SJSA1 (cell line): ENCODE measurements around the gene FMNL1. TPM values are rescaled to one million over a fixed set of nuclear protein-coding genes. Genes with fewer than 3 reads are reported as not detected.

Experiments used
- DNase-seq, 2 experiments: peaks; one replicate each; pipeline ENCODE4 v3.0.0-alpha.2; 2015 to 2020; ENCODE audit warnings: low spot score in 2 of 2, low read depth in 1 of 2
- H3K27ac ChIP-seq: fragments of 250-450 bp; sonication (Bioruptor Pico); 2 replicates; pipeline ENCODE4 v1.5.1; 2020; ENCODE audit warnings: mild to moderate bottlenecking, moderate library complexity
- H3K27me3 ChIP-seq: fragments of 250-450 bp; sonication (Bioruptor Pico); replicated peaks from 2 replicates; pipeline ENCODE4 v1.5.1; 2020; ENCODE audit warnings: mild to moderate bottlenecking, moderate library complexity
- H3K36me3 ChIP-seq: fragments of 250-450 bp; sonication (Bioruptor Pico); 2 replicates; pipeline ENCODE4 v1.5.1; 2020; ENCODE audit warnings: mild to moderate bottlenecking
- H3K4me1 ChIP-seq: fragments of 250-450 bp; sonication (Bioruptor Pico); replicated peaks from 2 replicates; pipeline ENCODE4 v1.6.1; 2021; ENCODE audit warnings: mild to moderate bottlenecking
- H3K4me3 ChIP-seq: fragments of 250-450 bp; sonication (Bioruptor Pico); 2 replicates; pipeline ENCODE4 v1.5.1; 2020; ENCODE audit warnings: mild to moderate bottlenecking
- H3K9me3 ChIP-seq: fragments of 250-450 bp; sonication (Bioruptor Pico); replicated peaks from 2 replicates; pipeline ENCODE4 v1.5.1; 2020; ENCODE audit warnings: mild to moderate bottlenecking
- total RNA-seq: library from RNA; depleted of rRNA; stranded (reverse); fragments of >200 nt; shearing (Covaris generic); gene quantifications from 2 replicates; pipeline ENCODE4 v1.2.3, GENCODE V29; 2014; rRNA removed

FMNL1 gene
- total RNA-seq, 1 experiment from 2014 or later: not detected

DNA sequence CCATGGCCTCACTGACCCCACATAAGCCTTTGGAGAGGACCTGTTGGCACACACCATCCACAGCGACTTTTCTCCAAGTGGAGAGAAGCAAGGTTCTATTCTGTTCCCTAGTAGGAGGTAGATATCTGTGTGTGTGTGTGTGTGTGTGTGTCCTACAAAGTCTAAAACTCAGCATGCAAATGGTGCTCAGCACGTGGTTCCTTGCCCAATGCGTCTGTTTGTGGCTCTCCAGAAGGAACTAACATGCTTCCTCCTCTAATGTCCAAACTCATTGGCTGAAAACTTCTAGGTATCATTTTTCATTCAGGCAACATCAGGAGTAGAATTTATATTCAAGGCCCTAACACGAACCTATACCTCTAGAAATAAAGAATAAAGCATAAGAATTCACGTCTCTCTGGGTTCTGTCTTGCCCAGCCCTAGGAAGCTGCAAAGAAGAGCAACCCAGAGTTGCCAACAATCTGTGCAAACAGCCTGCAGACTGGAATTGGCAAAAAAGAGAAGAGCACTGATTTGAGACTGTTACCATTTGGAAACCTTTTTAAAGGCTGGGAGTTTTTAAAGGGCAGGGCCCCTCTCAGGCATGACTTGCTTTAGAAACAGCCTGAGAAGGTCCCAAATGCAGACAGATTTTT, 69.6 kb downstream of the FMNL1 start:
- H3K4me1 ChIP-seq: peaks cover 38% of the 10 kb centered on the region
- no peak overlapping the region for H3K4me3 ChIP-seq
- H3K36me3 ChIP-seq: peaks cover 79% of the 10 kb centered on the region
- H3K27me3 ChIP-seq: no peaks in the 10 kb centered on the region
- H3K27ac ChIP-seq: no peak overlapping the region
- no peaks in the 10 kb centered on the region for H3K9me3 ChIP-seq
- no peak for DNase-seq

DNA sequence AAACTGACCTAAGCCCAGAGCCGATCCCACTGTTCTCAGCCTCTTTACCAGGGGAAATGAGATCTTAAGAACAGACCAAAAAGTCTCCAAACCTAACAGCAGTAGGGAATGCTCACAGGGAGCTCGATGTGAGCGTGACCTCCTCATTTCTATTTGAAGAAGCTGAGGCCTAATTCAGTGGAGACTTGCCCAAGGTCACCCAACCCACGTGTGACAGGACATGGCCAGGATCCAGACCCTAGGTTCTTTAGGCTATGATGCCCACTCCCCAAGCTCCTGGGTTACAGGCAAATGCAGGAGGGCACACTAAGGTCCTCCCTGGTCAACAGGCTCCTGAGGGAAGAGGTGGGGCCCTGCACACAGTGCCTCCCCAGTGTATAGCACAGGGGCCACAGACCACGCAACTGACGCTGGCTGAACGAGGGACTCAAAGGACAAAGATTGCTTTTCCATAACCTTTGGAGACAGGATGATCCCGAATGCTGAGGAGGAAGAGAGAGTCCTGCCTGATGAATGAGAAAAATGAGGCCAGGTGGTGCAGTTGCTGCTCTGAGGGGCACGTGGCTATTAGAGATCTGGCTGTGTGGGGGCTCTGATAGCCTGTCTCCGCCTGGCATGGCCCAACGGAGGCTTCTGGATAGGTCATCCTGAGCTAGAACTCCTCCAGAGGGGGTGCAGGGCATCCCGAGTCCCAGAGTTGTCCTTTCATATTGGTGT, 71.2 kb downstream of the FMNL1 start:
- no peaks in the 10 kb centered on the region for H3K9me3 ChIP-seq
- peaks cover 48% of the 10 kb centered on the region for H3K4me1 ChIP-seq
- peaks cover 71% of the 10 kb centered on the region for H3K36me3 ChIP-seq
- H3K4me3 ChIP-seq: no peak overlapping the region
- H3K27ac ChIP-seq: peak overlapping the region; percentile 42
- H3K27me3 ChIP-seq: no peaks in the 10 kb centered on the region
- no peak for DNase-seq

DNA sequence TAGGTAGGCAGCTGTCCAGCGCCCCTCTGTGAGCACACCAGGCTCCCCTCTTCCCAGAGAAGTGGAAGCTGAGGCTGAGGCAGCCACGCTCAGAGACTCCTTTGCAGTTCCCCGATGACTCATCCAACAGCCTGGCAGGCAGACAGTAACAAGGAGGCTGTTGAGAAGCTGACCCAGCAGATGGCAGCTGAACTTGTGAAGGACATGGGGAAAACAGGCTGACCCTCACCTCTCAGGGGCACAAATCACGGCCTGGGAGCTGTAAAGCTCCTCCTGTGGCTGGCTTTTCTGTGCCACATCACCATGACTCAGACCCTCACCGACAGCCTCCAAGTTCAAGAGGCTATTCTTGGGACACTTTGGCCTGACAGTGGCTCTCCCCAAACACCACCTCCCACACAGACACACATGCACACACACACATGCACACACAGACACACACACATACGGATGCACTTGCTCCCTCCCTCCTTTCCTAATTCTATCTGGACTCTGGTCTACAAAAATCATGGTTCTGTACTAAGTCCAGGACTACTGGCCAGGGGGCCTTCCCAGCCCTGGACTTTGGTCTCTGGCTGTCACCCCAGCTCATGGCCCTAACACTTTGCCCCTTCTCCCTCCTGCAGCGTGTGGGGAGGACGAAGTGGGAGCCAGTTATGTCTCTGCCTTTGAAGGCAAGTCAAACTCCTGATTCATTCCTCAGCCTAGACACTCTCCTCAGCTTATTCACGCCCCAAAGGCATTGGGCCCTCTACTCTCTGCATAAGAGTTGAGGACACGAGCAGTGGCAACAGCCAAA, 71.9 kb downstream of the FMNL1 start:
- H3K36me3 ChIP-seq: peaks cover 64% of the 10 kb centered on the region
- no peaks in the 10 kb centered on the region for H3K27me3 ChIP-seq
- no peaks in the 10 kb centered on the region for H3K9me3 ChIP-seq
- DNase-seq: peak; percentile 93 to 97
- no peak overlapping the region for H3K4me3 ChIP-seq
- peaks cover 48% of the 10 kb centered on the region for H3K4me1 ChIP-seq
- H3K27ac ChIP-seq: peak overlapping the region; percentile 46

DNA sequence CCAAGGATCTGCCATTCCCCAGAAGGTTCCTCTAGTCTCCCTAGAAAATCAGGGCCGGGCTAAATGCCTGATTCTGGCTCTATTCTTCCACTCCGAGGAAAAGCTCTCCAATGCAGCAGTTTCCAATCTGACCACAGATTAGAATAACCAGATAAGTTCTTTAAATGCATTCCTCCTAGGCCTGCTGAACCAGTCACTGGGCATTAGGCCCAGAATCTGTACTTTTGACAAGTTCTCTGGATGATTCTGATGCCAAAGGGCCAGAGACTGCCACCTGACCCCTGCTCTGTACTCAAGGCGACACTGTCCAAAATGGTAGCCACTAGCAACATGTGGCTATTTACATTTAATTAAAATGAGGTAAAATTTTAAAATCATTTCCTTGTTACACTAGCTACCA, 72.8 kb downstream of the FMNL1 start:
- H3K27ac ChIP-seq: peak overlapping the region; percentile 46; the same call in 1 of the 2 replicates
- peaks cover 48% of the 10 kb centered on the region for H3K4me1 ChIP-seq
- H3K36me3 ChIP-seq: peaks cover 55% of the 10 kb centered on the region
- H3K27me3 ChIP-seq: no peaks in the 10 kb centered on the region
- H3K4me3 ChIP-seq: no peak overlapping the region
- no peaks in the 10 kb centered on the region for H3K9me3 ChIP-seq
- no peak for DNase-seq

DNA sequence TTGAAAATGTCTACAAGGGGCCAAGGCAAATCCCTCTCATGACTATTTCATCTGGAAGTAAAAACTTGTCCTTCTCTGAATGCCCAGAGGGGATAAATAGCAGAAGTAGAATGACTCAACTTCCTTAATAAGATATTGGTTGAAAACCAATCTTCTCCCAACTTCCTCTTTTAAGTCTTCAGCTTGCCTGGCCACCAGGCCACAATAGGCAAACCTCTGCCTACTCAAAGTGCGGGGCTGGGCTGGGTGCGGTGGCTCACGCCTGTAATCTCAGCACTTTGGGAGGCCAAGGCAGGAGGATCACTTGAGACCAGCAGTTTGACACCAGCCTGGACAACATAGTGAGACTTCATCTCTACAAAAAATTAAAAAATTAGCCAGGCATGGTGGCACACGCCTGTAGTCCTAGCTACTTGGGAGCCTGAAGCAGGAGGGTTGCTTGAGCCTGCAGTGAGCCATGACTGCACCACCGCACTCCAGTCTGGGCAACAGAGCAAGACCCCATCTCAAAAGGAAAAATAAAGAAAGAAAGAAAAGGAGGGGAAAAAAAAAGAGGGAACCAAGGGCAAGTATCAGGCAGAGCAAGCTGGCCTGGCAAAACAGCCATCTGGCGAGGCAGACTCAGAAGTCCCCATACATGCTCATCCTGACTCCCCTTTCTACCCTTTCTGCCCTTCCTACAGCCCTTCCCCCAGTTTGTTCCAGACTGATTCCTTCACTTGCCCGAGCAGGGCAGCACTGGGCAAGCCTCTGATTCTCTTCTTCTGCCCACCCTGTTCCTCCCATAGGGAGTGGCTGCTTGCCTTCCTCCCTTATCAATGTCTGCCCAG, 74.5 kb downstream of the FMNL1 start:
- Histone ChIP-seq H3K36me3 (peaks cover 38% of the 10 kb centered on the region), H3K9me3 (no peaks in the 10 kb centered on the region), H3K27me3 (no peaks in the 10 kb centered on the region), H3K4me1 (peaks cover 52% of the 10 kb centered on the region), H3K4me3 (no peak overlapping the region), H3K27ac (no peak overlapping the region)
- DNase-seq: no peak

DNA sequence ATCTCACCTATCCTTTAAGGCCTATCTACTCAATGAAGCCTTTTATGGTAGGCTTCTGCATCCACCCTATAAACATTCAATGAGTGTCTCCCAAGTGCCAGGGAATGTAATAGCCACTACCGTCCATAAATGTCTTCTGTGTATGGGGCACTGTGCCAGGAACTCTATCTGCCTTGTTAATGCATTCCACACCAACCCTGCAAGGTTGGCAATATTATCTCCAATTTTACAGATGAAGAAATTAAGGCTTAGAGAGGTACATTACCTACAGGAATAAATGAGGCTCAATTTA, 75.1 kb downstream of the FMNL1 start:
- Histone ChIP-seq H3K27me3 (no peaks in the 10 kb centered on the region), H3K36me3 (peaks cover 32% of the 10 kb centered on the region), H3K4me1 (peaks cover 52% of the 10 kb centered on the region), H3K9me3 (no peaks in the 10 kb centered on the region), H3K27ac (no peak overlapping the region), H3K4me3 (no peak overlapping the region)
- no peak for DNase-seq

Other genes starting within 250 kb of the FMNL1 start
- gene DCAKD, start 170.3 kb upstream of the FMNL1 start, total RNA-seq: 51.8 and 74.1 TPM in 2 replicates
- gene NMT1, start 160.6 kb upstream of the FMNL1 start, total RNA-seq: 126 and 144 TPM in 2 replicates
- gene PLCD3, start 89.4 kb upstream of the FMNL1 start, total RNA-seq: 17.5 and 92.5 TPM in 2 replicates
- gene ACBD4, start 86.2 kb upstream of the FMNL1 start, total RNA-seq: 0.89 and 1.6 TPM in 2 replicates
- gene HEXIM1, start 73.4 kb upstream of the FMNL1 start, total RNA-seq: 7.2 and 7.3 TPM in 2 replicates
- gene HEXIM2, start 60.0 kb upstream of the FMNL1 start, total RNA-seq: 8.0 and 10.0 TPM in 2 replicates
- gene SPATA32, start 40.2 kb downstream of the FMNL1 start, total RNA-seq: not detected in 2 replicates
- gene MAP3K14, start 95.1 kb downstream of the FMNL1 start, total RNA-seq: 3.7 and 5.5 TPM in 2 replicates
- 0.53 TPM in 1 of 2 replicates, not detected in the other for gene ARHGAP27, start 211.0 kb downstream of the FMNL1 start, total RNA-seq